Astrocyte of the spinal cord (primary cell): Measurements from ENCODE around the gene ALDOA.
A peak's percentile ranks its signal among the peaks of the same experiment; 100 is the strongest.

ENCODE experiments used
- DNase-seq: peaks from one replicate; pipeline ENCODE4 v3.0.0; 2011; ENCODE audit warnings: low read depth, low spot score
- H3K4me3 ChIP-seq: 2 replicates; pipeline ENCODE4 v1.5.1; 2011; ENCODE audit warnings: low read depth, mild to moderate bottlenecking, low read length, moderate library complexity
- CTCF ChIP-seq: IDR thresholded peaks from 2 replicates; pipeline ENCODE4 v1.5.1; 2012; ENCODE audit warnings: low read depth, mild to moderate bottlenecking, low read length, inconsistent platforms
- in situ Hi-C: cut with HindIII; loops from 2 replicates; pipeline ENCODE4 v1.10.0; 2017; ENCODE audit warnings: low sequenced_read_pairs

Gene ALDOA

GRCh38 chr16:30053376-30054015 is 12.1 kb upstream of the ALDOA start:
- DNase-seq: no peak
- peak overlapping the region; percentile 70 for H3K4me3 ChIP-seq
- TF ChIP-seq CTCF: no peak
- in situ Hi-C loops: no loop called here

- DNase-seq: no peak
- no peak overlapping the region for H3K4me3 ChIP-seq
- TF ChIP-seq CTCF: no peak
- in situ Hi-C loops: no loop called here
These were observed 11.1 kb upstream of the ALDOA start for GRCh38 chr16:30054451-30054850.

- in situ Hi-C loops: no loop called here
- TF ChIP-seq CTCF: peak; percentile 69
- H3K4me3 ChIP-seq: no peak overlapping the region
- DNase-seq: no peak
These were observed 10.5 kb upstream of the ALDOA start for GRCh38 chr16:30054959-30055553.

- DNase-seq: no peak
- in situ Hi-C loops: no loop called here
- no peak for TF ChIP-seq CTCF
- H3K4me3 ChIP-seq: no peak overlapping the region
These were observed 5.2 kb upstream of the ALDOA start for GRCh38 chr16:30060346-30060745.

- in situ Hi-C loops: no loop called here
- no peak for TF ChIP-seq CTCF
- no peak for DNase-seq
- no peak overlapping the region for H3K4me3 ChIP-seq
These were observed 4.6 kb upstream of the ALDOA start for GRCh38 chr16:30060836-30061554.

GRCh38 chr16:30063278-30063892 is 2.2 kb upstream of the ALDOA start:
- in situ Hi-C loops: no loop called here
- no peak for TF ChIP-seq CTCF
- no peak overlapping the region for H3K4me3 ChIP-seq
- DNase-seq: no peak
